MM.1S (cell line): ENCODE data around the gene PTCHD1.

ENCODE experiments used
- DNase-seq: peaks from one replicate; pipeline ENCODE4 v3.0.0-alpha.2; 2015
- H2AFZ ChIP-seq: fragments of 300-600 bp; sonication (generic); 2 replicates; pipeline ENCODE4 v1.6.0; 2016; ENCODE audit warnings: antibody characterized with exemption, low read length
- H3F3A ChIP-seq: fragments of 300-600 bp; sonication (generic); 2 replicates; pipeline ENCODE4 v1.6.1; 2016; ENCODE audit warnings: mild to moderate bottlenecking, antibody characterized with exemption, low read length, moderate library complexity, mixed read lengths; ENCODE audit not compliant: insufficient read depth
- H3K27ac ChIP-seq: fragments of 300-600 bp; sonication (generic); 2 replicates; pipeline ENCODE4 v1.5.1; 2016; ENCODE audit warnings: mild to moderate bottlenecking, low read length
- H3K27me3 ChIP-seq: fragments of 300-600 bp; sonication (generic); replicated peaks from 2 replicates; pipeline ENCODE4 v1.6.0; 2016; ENCODE audit warnings: low read length; ENCODE audit not compliant: insufficient read depth
- H3K36me3 ChIP-seq: fragments of 300-600 bp; sonication (generic); replicated peaks from 2 replicates; pipeline ENCODE4 v1.6.1; 2016; ENCODE audit warnings: mild to moderate bottlenecking, low read length, mixed read lengths; ENCODE audit not compliant: insufficient read depth
- H3K4me1 ChIP-seq: fragments of 300-600 bp; sonication (generic); 2 replicates; pipeline ENCODE4 v1.6.1; 2016; ENCODE audit warnings: low read length, mixed read lengths
- H3K4me2 ChIP-seq: fragments of 300-600 bp; sonication (generic); 2 replicates; pipeline ENCODE4 v1.6.0; 2016; ENCODE audit warnings: low read depth, low read length
- H3K4me3 ChIP-seq: fragments of 300-600 bp; sonication (generic); 2 replicates; pipeline ENCODE4 v1.5.1; 2016; ENCODE audit warnings: low read length, mixed read lengths
- H3K79me2 ChIP-seq: fragments of 300-600 bp; sonication (generic); 2 replicates; pipeline ENCODE4 v1.6.1; 2016; ENCODE audit warnings: mixed run types, low read length, mixed read lengths
- H3K9ac ChIP-seq: fragments of 300-600 bp; sonication (generic); 2 replicates; pipeline ENCODE4 v1.6.1; 2016; ENCODE audit warnings: low read length, mixed read lengths
- H3K9me2 ChIP-seq: fragments of 300-600 bp; sonication (generic); replicated peaks from 2 replicates; pipeline ENCODE4 v1.6.1; 2016; ENCODE audit warnings: mild to moderate bottlenecking, low read length, mixed read lengths; ENCODE audit not compliant: insufficient read depth
- H3K9me3 ChIP-seq: fragments of 300-600 bp; sonication (generic); replicated peaks from 2 replicates; pipeline ENCODE4 v1.6.1; 2016; ENCODE audit warnings: mild to moderate bottlenecking, low read length, mixed read lengths; ENCODE audit not compliant: insufficient read depth
- H4K20me1 ChIP-seq: fragments of 300-600 bp; sonication (generic); 2 replicates; pipeline ENCODE4 v1.6.1; 2016; ENCODE audit warnings: mild to moderate bottlenecking, low read length, moderate library complexity, mixed read lengths; ENCODE audit not compliant: insufficient read depth
- CTCF ChIP-seq: fragments of 300-600 bp; sonication (generic); IDR thresholded peaks from 2 replicates; pipeline ENCODE4 v1.5.1; 2016; ENCODE audit warnings: antibody characterized with exemption, low read length, mixed read lengths
- EZH2 ChIP-seq: fragments of 300-600 bp; sonication (generic); optimal IDR thresholded peaks from 2 replicates; pipeline ENCODE3; 2017; ENCODE audit warnings: low read depth, mild to moderate bottlenecking, antibody characterized with exemption, low read length, mixed read lengths
- EZH2phosphoT487 ChIP-seq: fragments of 300-600 bp; sonication (generic); IDR thresholded peaks from 2 replicates; pipeline ENCODE4 v1.6.1; 2018; ENCODE audit warnings: antibody characterized with exemption, low read length

Gene PTCHD1

DNA sequence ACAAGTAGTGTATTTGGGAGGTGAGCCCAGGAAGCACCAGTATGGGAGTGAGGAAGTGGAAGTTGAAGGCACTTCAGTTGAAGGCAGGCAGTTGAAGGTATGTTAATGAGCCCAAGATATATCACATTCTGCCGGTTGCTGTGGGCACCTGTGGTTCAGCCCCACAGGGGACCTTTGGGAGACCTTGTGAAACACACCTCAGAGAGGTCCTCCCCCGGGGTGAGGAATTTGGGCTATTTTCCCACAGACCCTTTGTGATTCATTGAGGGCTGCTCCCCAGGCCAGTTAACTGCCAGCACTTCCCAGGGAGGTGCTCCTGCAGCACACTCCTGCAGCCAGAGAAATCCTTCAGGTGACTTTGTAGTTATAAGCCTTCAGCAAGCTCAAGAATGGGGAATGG, 45.9 kb downstream of the PTCHD1 start:
- Histone ChIP-seq H3K9ac (no peak overlapping the region), H3K9me3 (no peaks in the 10 kb centered on the region), H3K27me3 (no peaks in the 10 kb centered on the region), H3K9me2 (no peaks in the 10 kb centered on the region), H4K20me1 (no peaks in the 10 kb centered on the region), H3K4me2 (no peak overlapping the region), H3K79me2 (no peaks in the 10 kb centered on the region), H3K4me1 (no peaks in the 10 kb centered on the region), H2AFZ (no peak overlapping the region), H3K4me3 (no peak overlapping the region), H3F3A (no peaks in the 10 kb centered on the region), H3K27ac (no peak overlapping the region), H3K36me3 (no peaks in the 10 kb centered on the region)
- no peak for DNase-seq
- no peak for TF ChIP-seq EZH2phosphoT487
- no peak for TF ChIP-seq EZH2
- no peak for TF ChIP-seq CTCF

DNA sequence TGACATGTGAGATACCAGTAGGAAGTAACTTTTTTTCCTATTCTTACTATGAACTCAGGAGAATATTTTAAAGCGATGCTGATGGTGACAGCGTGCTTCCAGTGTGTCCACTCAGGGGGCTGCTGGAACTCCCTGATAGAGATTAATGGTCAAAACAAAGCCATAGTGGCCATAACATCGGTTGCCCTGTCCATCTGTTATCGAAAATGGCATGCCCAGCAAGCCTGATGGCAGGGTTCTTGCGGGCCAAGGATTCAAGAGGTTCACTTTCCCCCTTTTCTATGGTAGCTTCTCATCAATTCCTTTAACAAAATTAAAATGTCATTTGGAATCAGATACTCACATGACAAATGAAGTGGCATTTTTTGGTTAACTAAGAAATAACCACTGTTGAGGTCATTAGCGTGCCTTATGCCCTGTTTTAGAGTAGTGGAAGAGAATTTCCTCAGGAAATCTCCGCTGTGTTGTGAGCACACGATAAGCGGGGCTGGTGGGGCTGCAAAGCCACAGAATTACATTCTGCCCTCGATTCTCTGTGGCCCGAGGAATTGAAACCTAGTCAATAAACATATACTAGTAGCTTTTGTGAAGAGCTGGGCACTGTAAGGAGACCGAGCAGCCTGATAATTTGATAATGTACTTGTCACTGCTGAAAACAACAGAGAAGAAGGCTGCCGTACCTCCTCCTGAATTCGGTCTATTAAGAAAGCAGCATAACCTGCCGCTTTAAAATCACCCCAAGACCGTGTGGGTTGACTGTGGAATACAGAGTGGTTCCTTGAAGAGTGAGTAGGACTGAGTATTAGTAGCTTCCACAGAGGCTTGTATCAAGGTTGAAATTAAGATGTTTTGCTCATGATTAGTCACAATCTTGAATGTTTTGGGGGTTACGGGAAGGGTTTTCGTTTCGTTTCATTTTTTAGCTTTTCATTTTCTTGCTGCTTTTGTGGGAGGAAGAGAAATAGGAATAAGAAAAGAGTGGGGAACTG, 46.7 kb downstream of the PTCHD1 start:
- no peak for DNase-seq
- Histone ChIP-seq H3K9ac (no peak overlapping the region), H3F3A (no peaks in the 10 kb centered on the region), H2AFZ (no peak overlapping the region), H3K9me3 (no peaks in the 10 kb centered on the region), H3K27me3 (no peaks in the 10 kb centered on the region), H3K27ac (no peak overlapping the region), H3K4me1 (no peaks in the 10 kb centered on the region), H3K4me2 (no peak overlapping the region), H3K9me2 (no peaks in the 10 kb centered on the region), H3K36me3 (no peaks in the 10 kb centered on the region), H4K20me1 (no peaks in the 10 kb centered on the region), H3K4me3 (no peak overlapping the region), H3K79me2 (no peaks in the 10 kb centered on the region)
- TF ChIP-seq CTCF (no peak), EZH2 (no peak), EZH2phosphoT487 (no peak)

DNA sequence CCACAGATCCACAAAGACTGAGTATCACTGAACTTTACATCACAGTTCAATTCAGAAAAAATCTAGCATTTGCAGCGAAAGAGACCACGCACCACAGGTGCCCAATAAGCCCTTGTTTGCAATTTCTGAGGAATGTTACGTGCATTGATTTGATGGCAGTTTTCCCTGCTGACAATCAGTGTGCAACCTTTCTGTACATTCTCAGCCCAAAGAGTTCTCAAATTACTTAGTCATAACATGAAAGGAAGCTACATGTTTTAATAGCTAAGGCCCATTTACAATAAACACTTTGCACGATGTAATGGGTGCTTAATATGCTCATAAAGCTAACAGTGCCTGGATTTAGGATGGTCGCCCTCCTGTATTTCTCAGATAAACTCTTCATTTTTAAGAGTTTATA, 47.9 kb downstream of the PTCHD1 start:
- Histone ChIP-seq H3K4me3 (no peak overlapping the region), H3K27ac (no peak overlapping the region), H3K4me1 (no peaks in the 10 kb centered on the region), H3K9me2 (no peaks in the 10 kb centered on the region), H3K79me2 (no peaks in the 10 kb centered on the region), H3K27me3 (no peaks in the 10 kb centered on the region), H3K9ac (no peak overlapping the region), H3F3A (no peaks in the 10 kb centered on the region), H3K36me3 (no peaks in the 10 kb centered on the region), H3K4me2 (no peak overlapping the region), H4K20me1 (no peaks in the 10 kb centered on the region), H3K9me3 (no peaks in the 10 kb centered on the region), H2AFZ (no peak overlapping the region)
- DNase-seq = no peak
- TF ChIP-seq EZH2 (no peak), EZH2phosphoT487 (no peak), CTCF (no peak)
